Smooth muscle cell of the coronary artery (primary cell): ENCODE data around the gene ANKRD16. TPM values are rescaled to one million over a fixed set of nuclear protein-coding genes. Genes with fewer than 3 reads are reported as not detected.

Source experiments
- total RNA-seq: library from RNA; depleted of rRNA; stranded (reverse); fragments of >200 nt; gene quantifications from 2 replicates; pipeline ENCODE4 v1.2.3, GENCODE V29; 2014; ENCODE audit warnings: low replicate concordance

The ANKRD16 gene
- 5.1 and 10.1 TPM in 2 replicates for total RNA-seq

DNA sequence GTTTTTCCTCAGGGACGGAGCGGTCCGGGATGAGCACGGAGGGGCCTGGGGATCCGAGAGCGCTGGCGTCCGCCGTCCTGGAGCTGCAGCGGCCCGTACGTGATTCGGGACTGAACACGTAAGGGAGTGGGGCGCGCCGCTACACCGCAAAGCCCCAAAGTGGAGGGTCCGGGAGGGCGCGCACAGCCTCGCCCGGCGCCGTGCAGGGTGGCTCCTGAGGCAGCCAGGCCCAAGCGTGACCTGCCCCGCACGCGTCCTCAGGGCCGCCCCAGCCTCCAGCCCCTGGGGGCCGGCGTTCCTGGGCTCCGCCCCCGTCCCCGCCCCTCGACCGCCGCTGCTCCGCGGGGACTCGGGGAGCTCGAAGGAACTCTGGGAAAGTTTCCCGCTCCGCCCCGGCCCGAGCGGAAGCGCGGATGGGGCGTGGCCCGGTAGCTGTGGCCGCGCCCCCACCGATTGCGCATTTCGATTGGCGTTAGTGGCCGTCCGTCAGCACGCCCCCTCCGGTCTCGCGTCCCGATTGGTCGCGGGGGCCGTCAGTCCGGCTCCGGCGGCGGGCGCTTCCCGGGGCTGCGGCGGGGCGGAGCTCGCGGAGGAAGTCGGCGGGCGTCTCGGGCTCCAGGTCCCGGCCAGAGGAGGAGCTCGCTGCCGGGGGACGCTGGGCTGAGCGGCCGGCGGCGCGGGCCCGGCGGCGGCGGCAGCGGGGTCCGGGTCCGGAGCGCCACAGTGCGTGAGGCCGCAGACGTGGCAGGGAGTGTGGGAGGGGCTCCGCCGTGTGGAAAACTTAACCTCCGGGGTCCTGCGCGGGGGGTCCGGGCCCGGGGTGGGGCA is at the start of gene ANKRD16, which contains the start of gene FBH1:
ANKRD16 (minus strand) TSS at position 270 of the 828 bp plus-strand sequence. CDS start 539 bp downstream, outside the sequence.
FBH1 (plus strand) TSS at position 620 of the 828 bp plus-strand sequence; CDS start at position 723, 103 bp downstream.

DNA sequence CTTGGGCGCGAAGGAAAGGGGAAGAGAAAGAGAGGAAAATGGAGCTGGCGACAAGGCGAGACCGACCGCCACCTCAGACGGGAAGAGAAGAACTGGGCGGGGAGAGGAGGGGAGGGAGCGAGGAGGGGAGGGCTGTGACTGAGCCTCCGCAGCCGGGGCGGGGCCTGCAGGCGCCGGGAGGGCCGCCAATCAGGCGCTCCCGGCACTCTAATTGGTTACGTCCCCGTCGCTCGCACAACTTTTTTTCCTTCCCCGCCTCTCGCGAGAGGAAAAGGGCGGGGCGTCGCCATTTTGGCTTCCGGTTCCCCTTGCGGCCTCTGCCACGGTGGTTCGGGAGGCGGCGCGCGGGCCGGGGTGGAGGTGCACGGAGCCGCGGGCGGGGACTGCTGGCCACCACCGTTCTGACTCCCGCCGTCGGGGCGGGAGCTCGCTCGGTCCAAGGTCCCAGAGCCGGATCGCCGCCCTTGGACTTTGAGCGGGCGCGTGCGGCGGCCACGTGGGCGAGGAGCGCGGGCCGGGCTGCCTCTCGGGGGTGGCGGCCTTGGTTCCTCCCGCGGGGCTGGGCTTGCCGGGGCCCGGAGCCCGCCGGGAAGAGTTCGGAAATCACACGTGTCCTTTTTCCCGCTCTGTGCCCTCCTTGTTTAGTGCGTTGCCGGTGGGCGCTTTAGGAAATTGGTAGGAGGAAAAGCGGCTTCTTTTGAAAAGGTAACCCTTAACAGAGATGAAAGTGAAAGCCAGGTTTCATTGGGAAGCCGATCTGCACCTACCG is 76.2 kb downstream of the ANKRD16 start, which contains the start of gene GDI2:
GDI2 (minus strand) TSS at position 94 of the 769 bp plus-strand sequence. CDS start 176 bp downstream, outside the sequence.

Other genes starting within 250 kb of the ANKRD16 start
- 9.7 and 13.3 TPM in 2 replicates for gene ASB13, start 223.3 kb downstream of the ANKRD16 start, total RNA-seq
- 21.5 and 52.2 TPM in 2 replicates for gene TASOR2, start 205.1 kb downstream of the ANKRD16 start, total RNA-seq
- gene GDI2, start 76.5 kb downstream of the ANKRD16 start, total RNA-seq = 423 and 430 TPM in 2 replicates
- 117 and 181 TPM in 2 replicates for gene FBH1, start 350 bp upstream of the ANKRD16 start, total RNA-seq
- gene IL15RA, start 87.7 kb upstream of the ANKRD16 start, total RNA-seq = 5.5 and 8.0 TPM in 2 replicates
- not detected in 2 replicates for gene IL2RA, start 172.5 kb upstream of the ANKRD16 start, total RNA-seq
- gene RBM17, start 199.1 kb upstream of the ANKRD16 start, total RNA-seq = 34.9 and 38.7 TPM in 2 replicates